Effector memory CD4-positive, alpha-beta T cell (primary cell): ENCODE data around the gene PODNL1.

Experiments
- DNase-seq, 3 donors: peaks; one replicate each; pipeline ENCODE4 v3.0.0-alpha.2; 2020
- H3K27ac ChIP-seq: 2 replicates; pipeline ENCODE4 v1.7.0; 2013; ENCODE audit warnings: mild to moderate bottlenecking, low read length, moderate library complexity; ENCODE audit not compliant: insufficient read depth, poor library complexity, severe bottlenecking
- H3K27me3 ChIP-seq: replicated peaks from 2 replicates; pipeline ENCODE4 v1.7.0; 2013; ENCODE audit warnings: mild to moderate bottlenecking, low read length; ENCODE audit not compliant: insufficient read depth, control insufficient read depth, poor library complexity, severe bottlenecking
- H3K36me3 ChIP-seq: 2 replicates; pipeline ENCODE4 v1.7.0; 2013; ENCODE audit warnings: mild to moderate bottlenecking, low read length, moderate library complexity; ENCODE audit not compliant: control insufficient read depth, insufficient read depth
- H3K4me1 ChIP-seq: 2 replicates; pipeline ENCODE4 v1.7.0; 2013; ENCODE audit warnings: low read length, mild to moderate bottlenecking; ENCODE audit not compliant: control insufficient read depth, insufficient read depth, poor library complexity, severe bottlenecking
- H3K4me3 ChIP-seq: 2 replicates; pipeline ENCODE4 v1.7.0; 2013; ENCODE audit warnings: low read length, low read depth, mild to moderate bottlenecking; ENCODE audit not compliant: insufficient read depth, poor library complexity, severe bottlenecking
- H3K9me3 ChIP-seq: 2 replicates; pipeline ENCODE4 v1.7.0; 2013; ENCODE audit warnings: mild to moderate bottlenecking, low read length, moderate library complexity; ENCODE audit not compliant: control insufficient read depth

Gene PODNL1

GRCh38 chr19:13942023-13942684 lies 3.9 kb upstream of the PODNL1 start:
- H3K27ac ChIP-seq, result no peak overlapping the region
- no peaks in the 10 kb centered on the region for H3K27me3 ChIP-seq
- H3K4me1 ChIP-seq, result no peaks in the 10 kb centered on the region
- DNase-seq, result no peak
- H3K9me3 ChIP-seq, result no peaks in the 10 kb centered on the region
- no peaks in the 10 kb centered on the region for H3K36me3 ChIP-seq
- no peak overlapping the region for H3K4me3 ChIP-seq

- Histone ChIP-seq H3K36me3 (no peaks in the 10 kb centered on the region), H3K4me3 (no peak overlapping the region), H3K4me1 (no peaks in the 10 kb centered on the region), H3K27ac (no peak overlapping the region), H3K27me3 (no peaks in the 10 kb centered on the region), H3K9me3 (no peaks in the 10 kb centered on the region)
- no peak for DNase-seq
Observed at GRCh38 chr19:13937479-13938300, 527 bp downstream of the PODNL1 start.

GRCh38 chr19:13935765-13936510 lies 2.3 kb downstream of the PODNL1 start:
- Histone ChIP-seq H3K36me3 (no peaks in the 10 kb centered on the region), H3K9me3 (no peaks in the 10 kb centered on the region), H3K27ac (no peak overlapping the region), H3K4me1 (no peaks in the 10 kb centered on the region), H3K27me3 (no peaks in the 10 kb centered on the region), H3K4me3 (no peak overlapping the region)
- no peak for DNase-seq

GRCh38 chr19:13934785-13935109 lies 3.5 kb downstream of the PODNL1 start:
- no peaks in the 10 kb centered on the region for H3K36me3 ChIP-seq
- H3K4me3 ChIP-seq, result no peak overlapping the region
- H3K27me3 ChIP-seq, result no peaks in the 10 kb centered on the region
- no peaks in the 10 kb centered on the region for H3K4me1 ChIP-seq
- no peaks in the 10 kb centered on the region for H3K9me3 ChIP-seq
- no peak for DNase-seq
- H3K27ac ChIP-seq, result no peak overlapping the region

- no peaks in the 10 kb centered on the region for H3K4me1 ChIP-seq
- peaks cover 5% of the 10 kb centered on the region for H3K36me3 ChIP-seq
- H3K27ac ChIP-seq, result no peak overlapping the region
- H3K9me3 ChIP-seq, result no peaks in the 10 kb centered on the region
- H3K27me3 ChIP-seq, result no peaks in the 10 kb centered on the region
- no peak for DNase-seq
- no peak overlapping the region for H3K4me3 ChIP-seq
Observed at GRCh38 chr19:13932911-13933393, 5.3 kb downstream of the PODNL1 start.

- H3K36me3 ChIP-seq, result peaks cover 6% of the 10 kb centered on the region
- no peaks in the 10 kb centered on the region for H3K9me3 ChIP-seq
- H3K27me3 ChIP-seq, result no peaks in the 10 kb centered on the region
- H3K4me1 ChIP-seq, result no peaks in the 10 kb centered on the region
- no peak for DNase-seq
- no peak overlapping the region for H3K4me3 ChIP-seq
- H3K27ac ChIP-seq, result no peak overlapping the region
Observed at GRCh38 chr19:13932149-13932637, 6.0 kb downstream of the PODNL1 start.

- Histone ChIP-seq H3K27me3 (no peaks in the 10 kb centered on the region), H3K36me3 (peaks cover 6% of the 10 kb centered on the region), H3K4me1 (no peaks in the 10 kb centered on the region), H3K27ac (no peak overlapping the region), H3K9me3 (no peaks in the 10 kb centered on the region), H3K4me3 (no peak overlapping the region)
- no peak for DNase-seq
Observed at GRCh38 chr19:13931391-13932148, 6.6 kb downstream of the PODNL1 start.

GRCh38 chr19:13930402-13930801 lies 7.8 kb downstream of the PODNL1 start:
- Histone ChIP-seq H3K4me1 (no peaks in the 10 kb centered on the region), H3K9me3 (no peaks in the 10 kb centered on the region), H3K36me3 (peaks cover 10% of the 10 kb centered on the region), H3K4me3 (no peak overlapping the region), H3K27ac (no peak overlapping the region), H3K27me3 (no peaks in the 10 kb centered on the region)
- no peak for DNase-seq

GRCh38 chr19:13929956-13930355 lies 8.3 kb downstream of the PODNL1 start:
- H3K27me3 ChIP-seq, result no peaks in the 10 kb centered on the region
- DNase-seq, result no peak
- peaks cover 10% of the 10 kb centered on the region for H3K36me3 ChIP-seq
- no peaks in the 10 kb centered on the region for H3K9me3 ChIP-seq
- no peak overlapping the region for H3K27ac ChIP-seq
- no peaks in the 10 kb centered on the region for H3K4me1 ChIP-seq
- no peak overlapping the region for H3K4me3 ChIP-seq
